NB4 (cell line): ENCODE measurements around the gene SMC5.
"Not testable (repeated sequence)": the region's sequence is repeated elsewhere in the genome, so short reads cannot be mapped to it uniquely, and the experiment has no call there.

Experiments used
- DNase-seq: peaks from one replicate; pipeline ENCODE4 v3.0.0; 2010; ENCODE audit warnings: low read depth
- H3K4me3 ChIP-seq: one replicate; pipeline ENCODE4 v1.5.1; 2011; ENCODE audit warnings: mild to moderate bottlenecking, low read depth, low read length, moderate library complexity
- MAX ChIP-seq: IDR thresholded peaks from 2 replicates; pipeline ENCODE4 v1.6.1; 2011; ENCODE audit warnings: low read depth, low read length
- MYC ChIP-seq: IDR thresholded peaks from 2 replicates; pipeline ENCODE4 v1.6.1; 2011; ENCODE audit warnings: low read depth, low read length
- POLR2A ChIP-seq: IDR thresholded peaks from 2 replicates; pipeline ENCODE4 v1.6.1; 2011; ENCODE audit warnings: mild to moderate bottlenecking; ENCODE audit not compliant: insufficient read length; ENCODE audit errors: extremely low read depth
- TF ChIP-seq, protein P1 (sequence below): IDR thresholded peaks from one replicate; pipeline ENCODE4 v1.5.1; 2012; ENCODE audit warnings: low read depth, low read length

The SMC5 gene

DNA sequence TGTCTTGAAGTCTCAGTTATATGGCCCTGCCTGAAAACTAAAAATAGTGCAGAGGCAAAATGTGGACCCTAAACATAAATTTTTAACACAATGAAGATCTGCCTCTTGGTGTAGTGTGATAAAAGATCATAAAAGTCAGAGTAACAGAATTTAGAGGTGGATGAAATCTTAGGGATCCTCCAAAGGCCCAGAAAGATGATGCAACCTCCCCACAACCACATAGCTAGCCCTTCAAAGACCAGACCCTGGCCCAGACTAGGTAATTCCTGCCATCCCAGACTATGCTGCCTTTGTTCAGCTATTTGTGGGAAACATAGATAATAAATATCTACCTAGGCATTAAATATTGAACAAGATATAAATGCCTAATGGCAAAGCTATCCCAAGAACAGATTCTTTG, 140.4 kb downstream of the SMC5 start:
- H3K4me3 ChIP-seq, result no peak overlapping the region
- DNase-seq, result no peak
- TF ChIP-seq, protein P1, sequence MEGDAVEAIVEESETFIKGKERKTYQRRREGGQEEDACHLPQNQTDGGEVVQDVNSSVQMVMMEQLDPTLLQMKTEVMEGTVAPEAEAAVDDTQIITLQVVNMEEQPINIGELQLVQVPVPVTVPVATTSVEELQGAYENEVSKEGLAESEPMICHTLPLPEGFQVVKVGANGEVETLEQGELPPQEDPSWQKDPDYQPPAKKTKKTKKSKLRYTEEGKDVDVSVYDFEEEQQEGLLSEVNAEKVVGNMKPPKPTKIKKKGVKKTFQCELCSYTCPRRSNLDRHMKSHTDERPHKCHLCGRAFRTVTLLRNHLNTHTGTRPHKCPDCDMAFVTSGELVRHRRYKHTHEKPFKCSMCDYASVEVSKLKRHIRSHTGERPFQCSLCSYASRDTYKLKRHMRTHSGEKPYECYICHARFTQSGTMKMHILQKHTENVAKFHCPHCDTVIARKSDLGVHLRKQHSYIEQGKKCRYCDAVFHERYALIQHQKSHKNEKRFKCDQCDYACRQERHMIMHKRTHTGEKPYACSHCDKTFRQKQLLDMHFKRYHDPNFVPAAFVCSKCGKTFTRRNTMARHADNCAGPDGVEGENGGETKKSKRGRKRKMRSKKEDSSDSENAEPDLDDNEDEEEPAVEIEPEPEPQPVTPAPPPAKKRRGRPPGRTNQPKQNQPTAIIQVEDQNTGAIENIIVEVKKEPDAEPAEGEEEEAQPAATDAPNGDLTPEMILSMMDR, result no peak
- no peak for TF ChIP-seq MAX
- no peak for TF ChIP-seq POLR2A
- TF ChIP-seq MYC, result no peak

DNA sequence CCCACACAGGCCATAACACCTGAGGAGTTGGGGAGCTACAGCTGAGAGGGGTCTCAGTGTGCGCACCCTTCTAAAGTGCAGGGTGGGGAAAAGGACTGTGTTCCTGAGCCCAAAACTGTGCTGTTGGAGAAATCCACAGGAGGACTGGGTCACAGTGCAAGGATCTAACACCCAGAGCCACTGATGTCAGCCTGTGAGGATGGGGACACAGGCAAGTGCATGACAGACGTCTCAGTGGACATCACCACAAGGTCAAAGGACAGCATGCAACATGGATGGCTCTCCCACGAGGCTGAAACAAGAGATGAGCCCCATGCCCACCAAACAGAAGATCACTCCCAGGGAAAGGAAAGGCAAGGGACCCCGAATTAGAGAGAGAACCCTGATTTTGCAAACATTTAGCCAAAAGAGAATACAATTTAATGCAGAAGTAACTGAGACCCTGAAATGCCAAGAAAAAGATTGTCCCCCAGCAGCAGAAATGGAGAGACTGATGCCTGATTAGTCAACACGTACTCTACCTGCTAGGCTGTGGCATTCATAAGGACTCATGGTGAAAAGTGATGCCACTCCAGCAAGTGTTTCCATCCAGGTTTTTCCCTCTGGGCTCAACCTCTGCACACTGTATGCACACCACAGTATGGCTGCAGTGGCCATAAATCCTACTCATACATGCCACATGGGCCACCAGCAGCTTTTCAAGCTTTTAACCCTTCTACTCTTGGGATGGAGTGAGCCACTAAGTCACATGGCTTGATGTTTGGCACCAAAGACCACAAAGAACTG, 141.5 kb downstream of the SMC5 start:
- no peak for DNase-seq
- TF ChIP-seq POLR2A, result no peak
- TF ChIP-seq, protein P1, result no peak
- no peak for TF ChIP-seq MYC
- TF ChIP-seq MAX, result no peak

GRCh38 chr9:70401241-70401640, 142.5 kb downstream of the SMC5 start:
- not testable (repeated sequence) for DNase-seq, H3K4me3 ChIP-seq

More for the DNA sequence above, 141.5 kb downstream of the SMC5 start:
- no peak overlapping the region for H3K4me3 ChIP-seq

DNA sequence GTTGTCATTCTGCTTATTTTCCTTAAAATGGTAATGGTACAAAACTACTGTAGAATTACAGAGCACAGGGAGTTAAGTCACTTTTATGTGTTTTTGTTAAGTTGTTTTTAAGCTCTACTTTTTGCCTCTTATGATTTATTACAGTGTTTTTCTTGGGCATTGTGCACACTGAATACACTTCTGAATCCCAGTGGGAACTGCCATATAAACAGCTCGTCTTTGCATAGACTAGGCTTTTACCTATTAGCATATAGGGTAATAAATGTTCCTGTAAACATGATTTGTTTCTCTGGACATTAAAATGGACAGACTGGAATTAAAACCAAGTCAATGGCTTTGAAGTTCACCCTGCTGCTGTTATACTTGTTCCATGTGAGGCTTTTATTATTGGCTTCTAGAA, 143.4 kb downstream of the SMC5 start:
- DNase-seq, result no peak
- TF ChIP-seq MAX, result no peak
- TF ChIP-seq, protein P1, result no peak
- no peak for TF ChIP-seq POLR2A
- TF ChIP-seq MYC, result no peak
- no peak overlapping the region for H3K4me3 ChIP-seq

DNA sequence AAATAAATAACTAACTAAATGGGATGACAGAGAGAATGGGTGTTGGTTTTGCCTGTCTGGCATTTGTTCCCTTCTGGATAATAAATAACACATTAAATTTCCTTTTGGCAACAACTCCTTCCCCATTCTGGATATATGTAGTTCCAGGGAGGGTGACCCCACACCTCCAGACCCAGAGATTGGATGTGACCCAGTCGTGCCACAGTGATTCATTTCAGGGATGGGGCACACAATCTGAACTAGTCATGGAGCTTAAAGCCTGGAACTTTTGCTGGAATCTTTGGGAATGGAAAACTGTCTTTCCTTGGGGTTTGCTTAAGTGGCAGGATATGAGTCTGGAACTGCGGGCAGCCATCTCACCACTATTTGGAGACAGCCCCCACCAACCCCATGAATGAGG, 144.4 kb downstream of the SMC5 start:
- no peak overlapping the region for H3K4me3 ChIP-seq
- TF ChIP-seq MAX, result no peak
- TF ChIP-seq, protein P1, result no peak
- TF ChIP-seq MYC, result no peak
- TF ChIP-seq POLR2A, result no peak
- DNase-seq, result no peak

DNA sequence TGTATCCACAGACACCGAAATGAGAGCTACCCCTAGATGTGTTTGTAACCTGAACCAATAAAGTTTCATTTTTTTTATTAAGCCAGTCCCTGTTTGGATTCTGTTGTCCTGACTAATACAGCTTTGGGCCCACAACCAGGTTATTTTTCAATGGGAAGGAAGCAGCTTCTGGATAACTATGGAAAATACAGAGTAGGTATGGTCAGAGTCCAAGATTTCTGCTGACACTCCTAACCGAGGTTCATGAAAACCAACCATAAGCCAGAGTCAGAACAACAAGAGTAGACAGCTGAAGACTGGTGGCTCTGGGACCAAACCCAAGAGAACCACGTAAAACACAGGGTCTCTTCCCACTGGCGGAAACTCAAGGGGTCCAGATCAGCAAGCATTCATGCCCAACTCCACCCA, 144.8 kb downstream of the SMC5 start:
- no peak for DNase-seq
- TF ChIP-seq, protein P1, result no peak
- no peak for TF ChIP-seq MYC
- H3K4me3 ChIP-seq, result no peak overlapping the region
